Measurements from ENCODE around the gene STEAP1B.
"Not testable (repeated sequence)": the region's sequence is repeated elsewhere in the genome, so short reads cannot be mapped to it uniquely, and the experiment has no call there.

The STEAP1B gene

DNA sequence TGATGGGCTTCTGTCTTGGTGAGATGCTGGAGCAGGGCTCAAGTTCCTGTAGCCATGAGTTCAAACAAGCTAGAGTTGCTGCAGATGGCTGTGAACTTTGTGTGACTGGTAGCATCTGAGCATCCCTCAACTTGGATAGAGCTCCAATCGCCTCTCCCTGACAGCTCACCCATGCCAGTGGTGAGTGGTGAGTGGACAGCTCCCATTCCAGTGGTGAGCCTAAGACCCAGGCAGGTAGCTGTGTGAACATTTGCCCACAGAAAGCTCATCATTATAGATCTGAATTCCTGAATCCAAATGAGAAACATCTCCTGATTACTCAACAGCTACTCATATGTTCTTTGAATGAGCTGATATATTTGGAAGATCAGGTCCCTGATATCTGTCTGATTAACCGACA lies 25.3 kb downstream of the STEAP1B start:
- no peaks in the 10 kb centered on the region for H3K36me3 ChIP-seq (ENCODE audit: insufficient read depth, low read length)
- no peak overlapping the region for H3K27ac ChIP-seq (ENCODE audit: low read depth, low read length)
- H3K4me1 ChIP-seq (ENCODE audit: insufficient read depth, low read length): no peaks in the 10 kb centered on the region
- no peak overlapping the region for H3K4me3 ChIP-seq (ENCODE audit: low read depth in 1 of 2, low read length in 2 of 2)
- no peaks in the 10 kb centered on the region for H3K9me3 ChIP-seq (ENCODE audit: low read length)
- H3K27me3 ChIP-seq (ENCODE audit: control insufficient read depth in 1 of 2, insufficient read depth in 2 of 2, low read length in 2 of 2): no peaks in the 10 kb centered on the region
- no peak overlapping the region for H3K9ac ChIP-seq (ENCODE audit: low read length)

DNA sequence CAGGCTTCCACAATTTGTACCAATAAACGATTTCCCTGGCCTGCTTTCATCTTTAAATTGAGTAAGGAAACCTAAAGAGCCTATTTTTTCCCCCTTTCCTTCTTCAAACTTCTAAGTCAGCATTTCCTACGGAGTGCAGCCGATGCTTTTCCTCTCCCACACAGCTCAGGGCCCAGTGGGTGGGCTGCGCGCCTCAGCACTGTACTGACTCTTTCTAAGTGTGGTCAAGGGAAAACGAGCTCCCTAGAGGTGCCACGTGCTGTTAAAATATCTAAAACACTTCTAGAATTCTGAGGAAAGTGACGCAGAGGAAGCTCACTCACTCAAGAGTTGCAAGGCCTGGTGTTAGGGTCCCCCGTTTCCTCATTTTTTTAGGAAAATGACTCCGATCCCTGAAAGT lies 29.0 kb downstream of the STEAP1B start:
- H3K36me3 ChIP-seq (ENCODE audit: insufficient read depth, low read length): no peaks in the 10 kb centered on the region
- no peak overlapping the region for H3K4me3 ChIP-seq (ENCODE audit: low read depth in 1 of 2, low read length in 2 of 2)
- no peak overlapping the region for H3K27ac ChIP-seq (ENCODE audit: low read depth, low read length)
- H3K9me3 ChIP-seq (ENCODE audit: low read length): no peaks in the 10 kb centered on the region
- no peak overlapping the region for H3K9ac ChIP-seq (ENCODE audit: low read length)
- H3K27me3 ChIP-seq (ENCODE audit: control insufficient read depth in 1 of 2, insufficient read depth in 2 of 2, low read length in 2 of 2): no peaks in the 10 kb centered on the region
- H3K4me1 ChIP-seq (ENCODE audit: insufficient read depth, low read length): no peaks in the 10 kb centered on the region

DNA sequence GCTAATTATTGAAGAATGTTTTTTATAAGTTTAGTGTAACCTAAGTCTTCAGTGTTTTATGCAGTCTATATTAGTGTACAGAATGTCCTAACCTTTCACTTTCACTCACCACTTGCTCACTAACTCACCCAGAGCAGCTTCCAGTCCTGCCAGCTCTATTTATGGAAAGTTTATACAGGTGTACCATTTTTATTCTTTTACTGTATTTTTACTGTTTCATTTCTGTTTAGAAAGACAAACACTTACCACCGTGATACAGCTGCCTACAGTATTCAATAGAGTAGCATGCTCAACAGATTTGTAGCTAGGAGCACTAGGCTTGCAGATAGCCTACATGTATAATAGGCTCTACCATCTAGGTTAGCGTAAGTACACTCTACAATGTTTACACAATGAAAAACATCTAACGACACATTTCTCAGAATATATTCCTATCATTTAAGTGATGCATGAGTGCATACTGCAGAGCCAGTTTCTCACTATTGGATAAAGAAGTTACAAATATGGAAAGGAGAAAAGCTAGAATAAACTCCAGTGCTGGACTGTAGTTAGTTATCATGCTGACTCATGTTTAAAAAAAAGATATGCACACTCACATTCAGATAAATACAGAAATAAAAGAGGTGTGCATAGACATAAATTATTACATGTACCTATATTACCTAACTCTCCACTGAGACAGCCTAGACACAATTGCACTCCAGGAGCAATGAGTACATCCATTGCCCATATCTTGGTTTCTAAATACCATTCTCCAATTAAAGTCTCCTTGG lies 30.4 kb downstream of the STEAP1B start:
- H3K27ac ChIP-seq (ENCODE audit: low read depth, low read length): no peak overlapping the region
- no peaks in the 10 kb centered on the region for H3K4me1 ChIP-seq (ENCODE audit: insufficient read depth, low read length)
- no peak overlapping the region for H3K9ac ChIP-seq (ENCODE audit: low read length)
- no peaks in the 10 kb centered on the region for H3K27me3 ChIP-seq (ENCODE audit: control insufficient read depth in 1 of 2, insufficient read depth in 2 of 2, low read length in 2 of 2)
- H3K36me3 ChIP-seq (ENCODE audit: insufficient read depth, low read length): no peaks in the 10 kb centered on the region
- H3K9me3 ChIP-seq (ENCODE audit: low read length): no peaks in the 10 kb centered on the region
- H3K4me3 ChIP-seq (ENCODE audit: low read depth in 1 of 2, low read length in 2 of 2): no peak overlapping the region

DNA sequence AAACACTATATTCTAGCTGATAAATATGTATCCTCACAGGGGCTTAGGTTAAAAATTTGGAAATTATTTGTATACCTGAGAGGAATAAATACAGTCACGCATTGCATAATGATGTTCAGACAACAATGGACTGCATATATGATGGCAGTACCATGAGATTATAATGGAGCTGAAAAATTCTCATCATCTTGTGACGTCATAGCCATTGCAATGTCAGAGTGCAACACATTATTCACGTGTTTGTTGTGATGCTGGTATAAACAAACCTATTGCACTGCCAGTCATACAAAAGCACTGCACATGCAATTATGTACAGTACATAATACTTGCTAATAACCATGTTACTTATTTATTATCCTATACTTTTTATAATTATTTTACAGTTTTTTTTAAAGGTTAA lies 31.4 kb downstream of the STEAP1B start:
- Histone ChIP-seq H3K27me3 (ENCODE audit: control insufficient read depth in 1 of 2, insufficient read depth in 2 of 2, low read length in 2 of 2) (no peaks in the 10 kb centered on the region), H3K36me3 (ENCODE audit: insufficient read depth, low read length) (no peaks in the 10 kb centered on the region), H3K9me3 (ENCODE audit: low read length) (no peaks in the 10 kb centered on the region)

DNA sequence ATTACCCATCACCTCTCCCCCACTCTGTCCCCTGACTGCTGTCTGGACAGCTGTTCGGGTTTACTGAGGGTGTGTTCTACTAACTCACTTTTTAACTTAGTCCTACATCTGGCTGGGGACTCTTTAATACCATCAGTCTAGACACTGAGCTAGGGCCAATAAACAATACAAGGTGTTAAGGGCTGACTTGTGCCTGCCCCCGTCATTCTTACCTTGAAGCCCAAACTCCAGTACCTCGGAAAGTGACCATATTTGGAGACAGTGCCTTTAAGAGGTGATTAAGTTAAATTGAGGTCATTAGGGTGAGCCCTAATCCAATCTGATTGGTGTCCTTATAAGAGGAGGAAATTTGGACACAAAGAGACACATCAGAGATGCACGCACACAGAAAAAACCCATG lies 35.7 kb downstream of the STEAP1B start:
- Histone ChIP-seq H3K9me3 (ENCODE audit: low read length) (no peaks in the 10 kb centered on the region), H3K27ac (ENCODE audit: low read depth, low read length) (no peak overlapping the region), H3K9ac (ENCODE audit: low read length) (no peak overlapping the region), H3K4me3 (ENCODE audit: low read depth in 1 of 2, low read length in 2 of 2) (no peak overlapping the region), H3K27me3 (ENCODE audit: control insufficient read depth in 1 of 2, insufficient read depth in 2 of 2, low read length in 2 of 2) (no peaks in the 10 kb centered on the region), H3K36me3 (ENCODE audit: insufficient read depth, low read length) (no peaks in the 10 kb centered on the region), H3K4me1 (ENCODE audit: insufficient read depth, low read length) (no peaks in the 10 kb centered on the region)

More for the DNA sequence above, 31.4 kb downstream of the STEAP1B start:
- Histone ChIP-seq H3K27ac (ENCODE audit: low read depth, low read length) (no peak overlapping the region), H3K4me3 (ENCODE audit: low read depth in 1 of 2, low read length in 2 of 2) (no peak overlapping the region), H3K9ac (ENCODE audit: low read length) (no peak overlapping the region), H3K4me1 (ENCODE audit: insufficient read depth, low read length) (no peaks in the 10 kb centered on the region)

DNA sequence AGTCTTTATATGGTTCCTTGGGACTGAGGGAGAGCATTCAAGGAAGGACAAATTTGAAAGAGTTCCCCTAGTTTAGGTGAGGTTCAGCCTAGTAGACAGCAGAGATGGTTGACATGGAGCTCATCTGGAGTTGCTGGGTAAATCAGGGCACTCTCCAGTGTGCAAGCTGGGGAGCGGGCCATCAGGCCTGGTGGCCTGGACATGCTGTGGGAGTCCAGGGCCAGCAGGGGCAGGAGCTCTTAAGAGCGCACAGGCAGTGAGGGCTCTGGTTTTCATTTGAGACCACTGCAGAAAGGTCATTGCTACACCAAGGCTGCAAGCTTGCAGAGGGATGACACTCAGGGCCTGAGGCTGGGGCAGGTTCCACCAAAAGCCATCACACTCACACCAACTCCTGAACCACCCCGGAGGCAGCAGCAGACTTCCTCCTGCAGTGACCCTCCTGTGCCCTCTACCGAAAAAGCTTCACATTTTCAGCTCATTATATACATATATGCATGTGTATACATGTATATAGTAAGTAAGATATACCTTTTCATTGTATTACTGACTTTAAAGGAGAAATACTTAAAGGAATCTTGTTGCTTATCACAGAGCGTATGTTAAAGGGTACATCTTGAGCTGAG lies 39.5 kb downstream of the STEAP1B start:
- Histone ChIP-seq H3K36me3 (ENCODE audit: insufficient read depth, low read length) (no peaks in the 10 kb centered on the region), H3K4me1 (ENCODE audit: insufficient read depth, low read length) (no peaks in the 10 kb centered on the region), H3K4me3 (ENCODE audit: low read depth in 1 of 2, low read length in 2 of 2) (no peak overlapping the region), H3K27ac (ENCODE audit: low read depth, low read length) (no peak overlapping the region), H3K9ac (ENCODE audit: low read length) (no peak overlapping the region), H3K9me3 (ENCODE audit: low read length) (no peaks in the 10 kb centered on the region), H3K27me3 (ENCODE audit: control insufficient read depth in 1 of 2, insufficient read depth in 2 of 2, low read length in 2 of 2) (no peaks in the 10 kb centered on the region)

DNA sequence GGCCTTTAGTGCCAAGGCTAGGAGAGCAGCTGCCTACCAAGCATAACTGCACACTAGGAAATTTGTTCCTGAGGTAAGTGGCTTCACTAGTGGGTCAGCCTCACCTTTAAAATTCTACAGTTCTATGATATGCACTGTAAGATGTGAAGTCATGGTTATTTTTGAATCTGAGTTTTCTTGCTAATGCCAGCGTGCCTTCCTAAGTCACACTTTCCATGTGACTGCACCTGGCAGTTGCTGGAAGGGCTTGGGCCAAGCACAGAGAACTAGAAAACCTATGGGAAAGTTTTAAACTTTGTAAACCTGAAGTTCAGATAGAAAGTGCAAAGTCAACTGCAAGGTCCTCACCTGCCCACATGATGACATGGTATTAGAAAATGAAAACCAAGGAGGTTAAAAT lies 42.5 kb downstream of the STEAP1B start:
- Histone ChIP-seq H3K9me3 (ENCODE audit: low read length) (no peaks in the 10 kb centered on the region), H3K4me1 (ENCODE audit: insufficient read depth, low read length) (no peaks in the 10 kb centered on the region), H3K27me3 (ENCODE audit: control insufficient read depth in 1 of 2, insufficient read depth in 2 of 2, low read length in 2 of 2) (peaks cover 0 to under 1% of the 10 kb centered on the region in 2 donors), H3K36me3 (ENCODE audit: insufficient read depth, low read length) (no peaks in the 10 kb centered on the region), H3K4me3 (ENCODE audit: low read depth in 1 of 2, low read length in 2 of 2) (no peak overlapping the region), H3K27ac (ENCODE audit: low read depth, low read length) (no peak overlapping the region), H3K9ac (ENCODE audit: low read length) (no peak overlapping the region)

DNA sequence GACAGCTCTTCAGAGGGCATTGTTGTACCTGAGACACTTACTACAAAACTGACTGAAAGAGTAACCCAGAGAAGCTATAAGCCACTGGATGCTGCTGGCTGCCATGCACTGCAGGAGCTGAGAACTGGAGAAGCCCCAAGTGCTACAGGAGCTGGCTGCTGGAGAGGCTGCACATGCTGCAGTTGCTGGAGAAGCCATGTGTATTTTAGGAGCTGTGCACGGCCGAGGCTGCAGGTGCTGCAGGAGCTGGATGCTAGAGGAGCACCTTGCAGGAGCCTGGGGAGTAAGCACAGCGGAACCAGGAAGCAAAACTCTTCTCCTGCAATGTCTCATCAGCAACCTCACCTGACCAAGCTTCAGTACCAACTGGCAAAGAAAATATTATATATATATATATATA lies 45.5 kb downstream of the STEAP1B start:
- Histone ChIP-seq H3K36me3 (ENCODE audit: insufficient read depth, low read length) (no peaks in the 10 kb centered on the region), H3K9me3 (ENCODE audit: low read length) (no peaks in the 10 kb centered on the region), H3K9ac (ENCODE audit: low read length) (no peak overlapping the region), H3K27ac (ENCODE audit: low read depth, low read length) (no peak overlapping the region), H3K4me1 (ENCODE audit: insufficient read depth, low read length) (no peaks in the 10 kb centered on the region), H3K4me3 (ENCODE audit: low read depth in 1 of 2, low read length in 2 of 2) (no peak overlapping the region), H3K27me3 (ENCODE audit: control insufficient read depth in 1 of 2, insufficient read depth in 2 of 2, low read length in 2 of 2) (peaks cover 0 to 4% of the 10 kb centered on the region in 2 donors)

DNA sequence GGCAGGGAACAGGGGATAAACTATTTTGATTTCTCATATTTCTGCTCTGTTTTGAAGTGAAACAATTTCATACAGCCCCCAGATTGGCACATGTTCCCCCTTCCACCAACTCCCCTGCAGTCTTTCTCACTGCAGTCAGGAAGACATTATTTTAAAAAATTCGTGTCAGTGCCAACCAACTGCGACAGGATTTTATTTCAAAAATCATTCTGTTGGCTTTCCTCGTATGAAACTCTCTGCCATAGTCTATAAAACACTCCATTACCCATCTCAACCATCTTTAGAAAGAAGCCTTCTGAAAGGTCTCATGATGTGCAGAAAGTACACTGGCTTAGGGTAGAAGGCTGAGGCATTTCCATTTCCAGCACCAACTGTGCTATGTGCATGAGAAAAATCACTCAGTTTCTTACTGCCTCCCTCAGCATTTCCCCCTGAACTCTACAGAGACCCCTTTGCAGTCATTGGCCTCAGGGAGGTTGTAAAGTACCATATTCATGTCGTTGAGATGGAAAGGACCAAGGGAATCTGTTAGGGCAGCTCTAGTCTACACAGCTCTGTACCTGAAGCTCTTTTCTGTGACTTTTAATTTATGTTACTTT lies 46.9 kb downstream of the STEAP1B start:
- Histone ChIP-seq H3K9ac (ENCODE audit: low read length) (no peak overlapping the region), H3K27me3 (ENCODE audit: control insufficient read depth in 1 of 2, insufficient read depth in 2 of 2, low read length in 2 of 2) (peaks cover 0 to 4% of the 10 kb centered on the region in 2 donors), H3K36me3 (ENCODE audit: insufficient read depth, low read length) (no peaks in the 10 kb centered on the region), H3K4me3 (ENCODE audit: low read depth in 1 of 2, low read length in 2 of 2) (no peak overlapping the region), H3K9me3 (ENCODE audit: low read length) (no peaks in the 10 kb centered on the region), H3K4me1 (ENCODE audit: insufficient read depth, low read length) (no peaks in the 10 kb centered on the region), H3K27ac (ENCODE audit: low read depth, low read length) (no peak overlapping the region)

DNA sequence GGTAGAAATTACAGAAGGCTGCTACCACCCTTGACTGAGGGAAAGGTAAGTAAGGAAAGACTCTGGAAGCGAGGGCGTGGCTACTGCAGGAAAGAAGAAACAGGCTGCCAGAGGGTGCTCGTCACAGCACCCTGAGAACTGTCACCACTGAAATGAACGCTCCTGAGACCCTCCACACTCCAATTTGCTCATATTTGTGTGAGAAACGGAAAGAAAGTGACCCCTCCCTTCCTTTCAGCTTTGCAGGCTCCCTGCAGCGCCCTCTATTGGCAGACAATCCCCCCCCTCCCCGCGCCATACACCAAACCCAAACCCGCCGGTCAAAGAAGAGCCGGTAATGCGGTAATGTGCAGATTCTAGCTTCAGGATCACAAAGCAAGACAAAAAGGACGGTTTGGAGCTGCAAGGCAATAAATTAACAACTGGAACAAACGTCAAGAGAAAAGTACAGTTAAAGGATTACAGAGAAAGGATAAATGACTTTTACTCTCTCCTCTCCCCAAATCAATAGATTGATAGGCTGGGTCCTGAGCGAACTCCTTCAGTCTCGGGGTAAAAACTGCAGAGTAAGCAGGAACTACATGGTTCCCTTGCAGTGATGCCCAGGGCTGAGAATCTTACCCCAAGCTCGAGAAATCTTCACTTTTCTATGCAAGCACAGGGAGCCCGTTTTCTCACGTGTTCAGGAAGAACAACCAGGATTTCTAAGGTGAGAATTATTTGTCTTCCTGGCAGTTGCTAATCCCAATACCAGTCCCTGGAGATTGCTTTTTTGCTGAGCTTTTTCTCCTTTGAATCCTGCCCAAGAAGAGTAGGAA lies 47.6 kb downstream of the STEAP1B start:
- H3K27me3 ChIP-seq (ENCODE audit: control insufficient read depth in 1 of 2, insufficient read depth in 2 of 2, low read length in 2 of 2): peaks cover 0 to 4% of the 10 kb centered on the region in 2 donors
- peak overlapping the region in 1 of 2 donors; percentile 14 for H3K4me3 ChIP-seq (ENCODE audit: low read depth in 1 of 2, low read length in 2 of 2)
- no peaks in the 10 kb centered on the region for H3K9me3 ChIP-seq (ENCODE audit: low read length)
- H3K36me3 ChIP-seq (ENCODE audit: insufficient read depth, low read length): no peaks in the 10 kb centered on the region
- no peaks in the 10 kb centered on the region for H3K4me1 ChIP-seq (ENCODE audit: insufficient read depth, low read length)
- no peak overlapping the region for H3K27ac ChIP-seq (ENCODE audit: low read depth, low read length)
- no peak overlapping the region for H3K9ac ChIP-seq (ENCODE audit: low read length)

DNA sequence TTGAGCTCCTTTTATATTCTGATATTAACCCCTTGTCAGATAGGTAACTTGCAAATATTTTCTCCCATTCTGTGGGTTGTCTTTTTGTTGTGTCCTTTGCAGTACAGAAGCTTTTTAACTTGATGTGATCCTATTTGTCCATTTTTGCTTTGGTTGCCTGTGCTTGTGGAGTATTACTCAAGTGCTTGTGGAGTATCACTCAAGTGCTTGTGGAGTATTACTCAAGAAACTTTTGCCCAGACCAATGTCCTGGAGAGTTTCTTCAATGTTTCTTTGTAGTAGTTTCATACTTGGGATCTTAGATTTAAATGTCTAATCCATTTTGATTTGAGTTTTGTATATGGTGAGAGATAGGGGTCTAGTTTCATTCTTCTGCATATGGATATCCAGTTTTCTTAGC lies 50.0 kb downstream of the STEAP1B start:
- not testable (repeated sequence) for H3K36me3 ChIP-seq (ENCODE audit: insufficient read depth, low read length); H3K9me3 ChIP-seq (ENCODE audit: low read length); H3K4me3 ChIP-seq (ENCODE audit: low read depth in 1 of 2, low read length in 2 of 2); H3K27ac ChIP-seq (ENCODE audit: low read depth, low read length); H3K9ac ChIP-seq (ENCODE audit: low read length); H3K27me3 ChIP-seq (ENCODE audit: control insufficient read depth in 1 of 2, insufficient read depth in 2 of 2, low read length in 2 of 2); H3K4me1 ChIP-seq (ENCODE audit: insufficient read depth, low read length)
